Gastrocnemius medialis (tissue), 4 donors: Measurements from ENCODE around the gene ERICH3.

Experiments used
- CTCF ChIP-seq, 5 experiments: fragments of 450-650 bp in 3 of 5; fragments of 200-600 bp in 2 of 5; sonication (generic) in 2 of 5; IDR thresholded peaks in 4 of 5; conservative IDR thresholded peaks in 1 of 5; 1 replicate in 4 of 5; 2 replicates in 1 of 5; pipeline ENCODE4 v1.5.1; 2016 to 2019; ENCODE audit warnings: antibody characterized with exemption in 5 of 5, mild to moderate bottlenecking in 3 of 5, moderate library complexity in 3 of 5
- POLR2A ChIP-seq, 2 donors: fragments of 450-650 bp; IDR thresholded peaks; one replicate each; pipeline ENCODE4 v1.6.1; 2017; ENCODE audit warnings: antibody characterized with exemption in 2 of 2, mild to moderate bottlenecking in 2 of 2, moderate library complexity in 2 of 2

DNA sequence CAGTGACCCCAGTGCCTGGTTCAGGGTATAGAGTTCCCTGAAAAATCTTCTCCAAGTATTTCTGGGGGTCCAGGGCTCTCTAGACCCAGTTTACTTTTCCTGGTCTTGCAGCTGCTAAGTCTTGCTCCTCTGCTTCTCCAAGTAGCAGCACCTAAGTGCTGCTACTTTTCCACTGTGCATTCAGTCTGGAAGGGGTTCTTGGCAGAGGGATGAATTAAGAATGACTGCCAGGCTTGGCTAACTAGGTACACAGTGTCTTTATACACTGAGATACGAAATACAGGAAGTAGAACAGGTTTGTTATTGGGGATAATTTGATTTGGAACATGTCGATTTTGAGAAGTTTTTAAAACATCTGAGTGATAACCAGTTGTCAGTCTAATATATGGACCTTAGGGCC is 24.2 kb upstream of the ERICH3 start:
- TF ChIP-seq CTCF (IDR thresholded peaks at IDR 0.05 in 4 of 5, conservative IDR thresholded peaks at IDR 0.05 in 1 of 5) (no peak), POLR2A (IDR thresholded peaks at IDR 0.05) (no peak)
